Measurements from ENCODE around the gene OTOP3. TPM values are rescaled to one million over a fixed set of nuclear protein-coding genes. Genes with fewer than 3 reads are reported as not detected.

OTOP3 gene
- total RNA-seq, 1 experiment from 2014 or later: not detected

DNA sequence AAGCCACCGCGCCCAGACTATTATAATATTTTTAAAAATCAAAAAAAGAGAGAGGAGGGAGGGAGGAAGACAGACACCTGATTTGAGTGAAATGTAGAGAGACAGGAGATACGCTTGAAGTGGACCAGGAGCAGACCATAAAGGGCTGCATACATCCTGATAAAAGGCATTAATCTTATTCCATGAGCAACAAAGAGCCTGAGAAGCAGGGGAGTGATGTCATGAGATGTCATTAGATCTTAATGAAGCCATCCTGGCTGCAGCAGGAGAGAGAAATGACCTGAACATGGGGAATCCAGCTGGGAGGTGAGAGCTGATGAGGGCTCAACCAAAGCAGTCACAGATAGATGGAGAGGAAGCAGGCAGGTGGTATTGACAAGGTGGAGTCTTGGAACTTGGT lies 42.1 kb downstream of the OTOP3 start:
- H3K9me3 ChIP-seq (ENCODE audit: insufficient read depth, low read depth): no peaks in the 10 kb centered on the region
- 0 out of 2 replicates have a peak, but pooled peaks cover 3% of the 10 kb centered on the region for H3K27me3 ChIP-seq (ENCODE audit: insufficient read depth, low read depth)
- H3K27ac ChIP-seq: no peak overlapping the region
- no peaks in the 10 kb centered on the region for H4K20me1 ChIP-seq (ENCODE audit: insufficient read depth)
- no TSS peak for BruUV-seq (replicated peaks)
- no peak for TF ChIP-seq EZH2 (IDR thresholded peaks at IDR 0.05; ENCODE audit: low read depth)
- TF ChIP-seq, protein P1, sequence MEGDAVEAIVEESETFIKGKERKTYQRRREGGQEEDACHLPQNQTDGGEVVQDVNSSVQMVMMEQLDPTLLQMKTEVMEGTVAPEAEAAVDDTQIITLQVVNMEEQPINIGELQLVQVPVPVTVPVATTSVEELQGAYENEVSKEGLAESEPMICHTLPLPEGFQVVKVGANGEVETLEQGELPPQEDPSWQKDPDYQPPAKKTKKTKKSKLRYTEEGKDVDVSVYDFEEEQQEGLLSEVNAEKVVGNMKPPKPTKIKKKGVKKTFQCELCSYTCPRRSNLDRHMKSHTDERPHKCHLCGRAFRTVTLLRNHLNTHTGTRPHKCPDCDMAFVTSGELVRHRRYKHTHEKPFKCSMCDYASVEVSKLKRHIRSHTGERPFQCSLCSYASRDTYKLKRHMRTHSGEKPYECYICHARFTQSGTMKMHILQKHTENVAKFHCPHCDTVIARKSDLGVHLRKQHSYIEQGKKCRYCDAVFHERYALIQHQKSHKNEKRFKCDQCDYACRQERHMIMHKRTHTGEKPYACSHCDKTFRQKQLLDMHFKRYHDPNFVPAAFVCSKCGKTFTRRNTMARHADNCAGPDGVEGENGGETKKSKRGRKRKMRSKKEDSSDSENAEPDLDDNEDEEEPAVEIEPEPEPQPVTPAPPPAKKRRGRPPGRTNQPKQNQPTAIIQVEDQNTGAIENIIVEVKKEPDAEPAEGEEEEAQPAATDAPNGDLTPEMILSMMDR (conservative IDR thresholded peaks at IDR 0.05): no peak
- H3F3A ChIP-seq (ENCODE audit: insufficient read depth, low read depth): peaks cover 14% of the 10 kb centered on the region; the same call in 1 of the 2 replicates
- no peak overlapping the region for H2AFZ ChIP-seq
- no peak for DNase-seq
- H3K36me3 ChIP-seq (ENCODE audit: low read depth): no peaks in the 10 kb centered on the region
- CTCF ChIA-PET: no interaction called here
- H3K4me1 ChIP-seq (replicated peaks; ENCODE audit: insufficient read depth): peaks cover 8% of the 10 kb centered on the region
- H3K9me2 ChIP-seq (ENCODE audit: insufficient read depth): no peaks in the 10 kb centered on the region
- POLR2A ChIA-PET (ENCODE audit: unreplicated experiment): no interaction called here
- no peak overlapping the region for H3K4me2 ChIP-seq
- intact Hi-C loops (cut with micrococcal nuclease; ENCODE audit: unreplicated experiment): no loop called here
- H3K79me2 ChIP-seq (ENCODE audit: low read depth): no peaks in the 10 kb centered on the region
- H3K4me3 ChIP-seq: no peak overlapping the region

DNA sequence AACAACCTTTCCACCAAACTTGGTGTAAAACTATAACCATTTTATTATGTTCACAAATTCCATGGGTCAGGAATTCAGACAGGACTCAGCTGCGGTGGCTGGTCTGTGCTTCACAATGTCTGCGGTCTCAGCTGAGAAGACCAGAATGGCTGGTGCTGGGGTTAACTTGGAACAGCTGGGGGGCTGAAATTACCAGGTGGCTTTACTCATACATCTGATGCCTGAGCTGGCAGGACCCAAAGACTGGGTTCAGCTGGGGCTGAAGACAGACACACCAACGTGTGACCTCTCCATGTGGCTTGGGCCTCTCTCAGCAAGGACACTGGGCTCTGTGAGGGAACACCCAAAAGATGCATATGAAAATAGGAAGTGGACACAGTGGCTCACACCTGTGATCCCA lies 42.5 kb downstream of the OTOP3 start:
- Histone ChIP-seq H3K4me2 (no peak overlapping the region), H3K27me3 (ENCODE audit: insufficient read depth, low read depth) (0 out of 2 replicates have a peak, but pooled peaks cover under 1% of the 10 kb centered on the region), H3K79me2 (ENCODE audit: low read depth) (no peaks in the 10 kb centered on the region), H3K4me3 (no peak overlapping the region), H3K9me2 (ENCODE audit: insufficient read depth) (no peaks in the 10 kb centered on the region), H2AFZ (no peak overlapping the region), H3F3A (ENCODE audit: insufficient read depth, low read depth) (peaks cover 14% of the 10 kb centered on the region; the same call in 1 of the 2 replicates), H3K27ac (no peak overlapping the region), H3K9me3 (ENCODE audit: insufficient read depth, low read depth) (no peaks in the 10 kb centered on the region), H3K36me3 (ENCODE audit: low read depth) (no peaks in the 10 kb centered on the region), H3K4me1 (replicated peaks; ENCODE audit: insufficient read depth) (peaks cover 8% of the 10 kb centered on the region), H4K20me1 (ENCODE audit: insufficient read depth) (no peaks in the 10 kb centered on the region)
- BruUV-seq (replicated peaks): no TSS peak
- ChIA-PET CTCF (no interaction called here), POLR2A (ENCODE audit: unreplicated experiment) (no interaction called here)
- intact Hi-C loops (cut with micrococcal nuclease; ENCODE audit: unreplicated experiment): no loop called here
- TF ChIP-seq, protein P1 (conservative IDR thresholded peaks at IDR 0.05): no peak
- no peak for TF ChIP-seq EZH2 (IDR thresholded peaks at IDR 0.05; ENCODE audit: low read depth)
- DNase-seq: no peak

DNA sequence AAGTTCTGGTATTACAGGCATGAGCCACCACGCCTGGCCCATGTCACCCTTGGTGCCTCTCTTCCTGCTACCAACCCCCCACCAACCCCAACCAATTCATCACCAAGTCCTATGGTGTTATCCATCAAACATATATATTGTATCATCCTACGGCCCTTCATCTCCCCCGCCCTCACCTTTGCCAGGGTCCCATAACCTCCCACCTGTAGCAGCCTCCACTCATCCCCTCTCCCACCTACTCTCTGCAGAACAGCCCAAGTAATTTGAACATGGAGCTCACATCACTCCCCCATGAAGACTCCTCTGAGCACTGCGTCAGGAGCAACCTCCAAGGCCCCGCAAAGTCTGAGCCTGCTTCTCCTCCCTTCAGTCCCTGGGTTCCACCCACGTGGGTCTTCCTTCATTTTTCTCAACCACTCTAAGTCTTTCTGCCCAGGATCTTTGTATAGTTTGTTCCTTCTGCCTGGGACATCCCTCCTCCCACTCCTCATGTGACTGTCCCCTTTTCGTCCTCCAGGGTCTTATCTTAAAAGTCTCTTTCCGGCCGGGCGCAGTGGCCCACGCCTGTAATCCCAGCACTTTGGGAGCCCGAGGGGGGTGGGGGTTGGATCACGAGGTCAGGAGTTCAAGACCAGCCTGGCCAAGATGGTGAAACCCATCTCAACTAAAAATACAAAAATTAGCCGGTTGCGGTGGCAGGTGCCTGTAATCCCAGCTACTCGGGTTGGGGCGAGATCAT lies 43.9 kb downstream of the OTOP3 start:
- H4K20me1 ChIP-seq (ENCODE audit: insufficient read depth): no peaks in the 10 kb centered on the region
- H3K4me1 ChIP-seq (replicated peaks; ENCODE audit: insufficient read depth): peaks cover 8% of the 10 kb centered on the region
- no peak overlapping the region for H2AFZ ChIP-seq
- CTCF ChIA-PET: no interaction called here
- no peaks in the 10 kb centered on the region for H3K9me2 ChIP-seq (ENCODE audit: insufficient read depth)
- intact Hi-C loops (cut with micrococcal nuclease; ENCODE audit: unreplicated experiment): no loop called here
- H3F3A ChIP-seq (ENCODE audit: insufficient read depth, low read depth): peaks cover 9% of the 10 kb centered on the region; the same call in 1 of the 2 replicates
- H3K4me2 ChIP-seq: no peak overlapping the region
- H3K4me3 ChIP-seq: no peak overlapping the region
- no peak overlapping the region for H3K27ac ChIP-seq
- POLR2A ChIA-PET (ENCODE audit: unreplicated experiment): no interaction called here
- H3K79me2 ChIP-seq (ENCODE audit: low read depth): no peaks in the 10 kb centered on the region
- H3K9me3 ChIP-seq (ENCODE audit: insufficient read depth, low read depth): no peaks in the 10 kb centered on the region
- H3K36me3 ChIP-seq (ENCODE audit: low read depth): no peaks in the 10 kb centered on the region
- no peak for TF ChIP-seq EZH2 (IDR thresholded peaks at IDR 0.05; ENCODE audit: low read depth)
- TF ChIP-seq, protein P1 (conservative IDR thresholded peaks at IDR 0.05): no peak
- no peak for DNase-seq
- BruUV-seq (replicated peaks): no TSS peak
- no peaks in the 10 kb centered on the region for H3K27me3 ChIP-seq (ENCODE audit: insufficient read depth, low read depth)
